ENCODE data around the gene RPS6KL1. TPM values are rescaled to one million over a fixed set of nuclear protein-coding genes. Genes with fewer than 3 reads are reported as not detected.

Gene RPS6KL1
- polyA plus RNA-seq, 1 donor from 2014 or later: 147 TPM

DNA sequence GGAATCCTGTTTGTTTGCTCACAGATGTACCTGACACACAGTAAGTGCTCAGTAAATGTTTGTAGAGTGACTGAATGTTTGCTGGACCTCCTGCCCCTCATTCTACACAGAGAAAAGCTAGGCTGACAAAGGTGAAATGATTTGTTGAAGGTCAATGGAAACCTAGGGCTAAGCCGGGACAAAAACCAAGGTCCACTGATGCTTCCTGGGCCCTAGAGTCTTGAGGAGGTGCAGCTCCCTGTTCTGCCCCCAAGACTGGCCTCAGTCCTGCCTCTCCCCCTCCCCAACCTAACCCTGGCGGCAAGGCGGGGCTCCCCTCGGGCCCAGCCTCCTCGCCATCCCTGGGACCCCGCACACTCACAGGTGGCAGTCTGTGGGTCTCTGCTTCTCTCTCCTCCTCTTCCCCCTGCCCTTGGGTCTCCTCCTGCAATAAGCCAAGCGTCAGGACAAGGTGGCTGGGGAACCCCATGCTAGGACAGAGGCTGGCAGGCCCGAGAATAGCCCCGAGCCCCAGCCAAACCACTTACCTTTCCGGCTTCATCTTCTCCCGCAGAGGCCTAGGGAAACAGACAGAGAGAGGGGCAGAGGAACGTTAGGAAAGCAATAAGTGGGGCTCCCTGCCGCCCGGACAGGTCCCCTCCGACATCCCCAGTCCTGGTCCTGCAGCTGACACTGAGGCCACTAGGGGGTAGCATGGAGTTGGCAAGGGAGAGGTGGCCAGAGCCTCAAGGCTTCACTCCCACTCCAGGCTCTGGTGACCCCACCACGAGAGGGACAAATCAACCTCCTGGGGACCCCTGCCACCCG lies 23.0 kb upstream of the RPS6KL1 start:
- H4K20me1 ChIP-seq (ENCODE audit: insufficient read depth): no peaks in the 10 kb centered on the region
- peak; percentile 70 for TF ChIP-seq RAD21 (conservative IDR thresholded peaks at IDR 0.05)
- TF ChIP-seq SMC3 (conservative IDR thresholded peaks at IDR 0.05; ENCODE audit: poor library complexity): peak; percentile 78
- TF ChIP-seq CTCF (IDR thresholded peaks at IDR 0.05; ENCODE audit: poor library complexity, severe bottlenecking): peak; percentile 78
- no peak for TF ChIP-seq TAF1 (IDR thresholded peaks at IDR 0.05; ENCODE audit: low read depth)
- no peak overlapping the region for H3K4me3 ChIP-seq (ENCODE audit: low read length)
- H3K4me2 ChIP-seq (ENCODE audit: low read length): no peak overlapping the region
- H2AFZ ChIP-seq (ENCODE audit: low read depth, low read length): no peak overlapping the region
- no peaks in the 10 kb centered on the region for H3K36me3 ChIP-seq (ENCODE audit: insufficient read depth, low read length)
- no peaks in the 10 kb centered on the region for H3K9me2 ChIP-seq (ENCODE audit: insufficient read depth, low read length)
- H3K27ac ChIP-seq (ENCODE audit: low read length): no peak overlapping the region
- H3K79me2 ChIP-seq (replicated peaks; ENCODE audit: insufficient read depth, low read length): no peaks in the 10 kb centered on the region
- H3K9ac ChIP-seq (ENCODE audit: low read length): no peak overlapping the region
- H3K27me3 ChIP-seq (ENCODE audit: insufficient read depth, low read depth, low read length): no peaks in the 10 kb centered on the region
- H3K9me3 ChIP-seq (ENCODE audit: low read length): no peaks in the 10 kb centered on the region
- H3F3A ChIP-seq (ENCODE audit: insufficient read depth, low read length, poor library complexity, severe bottlenecking): no peaks in the 10 kb centered on the region

DNA sequence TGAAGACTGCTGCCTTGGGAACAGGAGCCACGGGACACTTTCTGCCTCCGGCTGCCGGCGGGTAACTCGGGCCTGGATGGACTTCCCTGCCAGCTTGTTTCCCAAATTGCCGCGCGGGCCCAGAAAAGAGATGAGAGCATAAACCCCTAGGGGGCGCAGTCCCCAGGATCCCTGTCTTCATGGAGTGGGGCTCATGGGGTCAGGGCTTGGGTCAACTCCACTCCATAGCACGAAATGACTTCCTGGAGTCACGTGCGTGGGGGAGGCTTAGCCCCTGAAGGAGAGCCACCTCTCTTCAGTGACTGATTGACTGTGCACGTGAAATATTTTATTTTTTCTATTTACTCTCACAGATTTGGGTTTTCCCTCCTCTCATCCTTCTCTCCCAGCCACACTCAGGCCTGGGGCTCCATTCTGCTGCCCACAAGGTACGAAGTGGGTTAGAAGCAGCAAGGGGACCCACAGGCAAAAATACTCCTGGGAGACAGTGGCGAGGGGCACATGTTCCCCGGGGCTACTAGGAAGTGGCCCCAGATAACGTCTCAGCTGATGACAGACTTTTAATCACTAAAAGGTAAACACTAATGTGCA lies 22.3 kb upstream of the RPS6KL1 start:
- Histone ChIP-seq H3K27ac (ENCODE audit: low read length) (no peak overlapping the region), H2AFZ (ENCODE audit: low read depth, low read length) (no peak overlapping the region), H3K79me2 (replicated peaks; ENCODE audit: insufficient read depth, low read length) (no peaks in the 10 kb centered on the region), H3K4me3 (ENCODE audit: low read length) (no peak overlapping the region), H4K20me1 (ENCODE audit: insufficient read depth) (no peaks in the 10 kb centered on the region), H3K9ac (ENCODE audit: low read length) (no peak overlapping the region), H3K36me3 (ENCODE audit: insufficient read depth, low read length) (no peaks in the 10 kb centered on the region), H3K27me3 (ENCODE audit: insufficient read depth, low read depth, low read length) (no peaks in the 10 kb centered on the region), H3F3A (ENCODE audit: insufficient read depth, low read length, poor library complexity, severe bottlenecking) (no peaks in the 10 kb centered on the region), H3K4me2 (ENCODE audit: low read length) (no peak overlapping the region), H3K9me3 (ENCODE audit: low read length) (no peaks in the 10 kb centered on the region), H3K9me2 (ENCODE audit: insufficient read depth, low read length) (no peaks in the 10 kb centered on the region)
- no peak for TF ChIP-seq SMC3 (conservative IDR thresholded peaks at IDR 0.05; ENCODE audit: poor library complexity)
- no peak for TF ChIP-seq RAD21 (conservative IDR thresholded peaks at IDR 0.05)
- no peak for TF ChIP-seq CTCF (IDR thresholded peaks at IDR 0.05; ENCODE audit: poor library complexity, severe bottlenecking)
- no peak for TF ChIP-seq REST (IDR thresholded peaks at IDR 0.05; ENCODE audit: borderline replicate concordance)
- no peak for TF ChIP-seq POLR2AphosphoS5 (IDR thresholded peaks at IDR 0.05)
- TF ChIP-seq MXI1 (conservative IDR thresholded peaks at IDR 0.05; ENCODE audit: poor library complexity, severe bottlenecking): no peak
- TF ChIP-seq EP300 (conservative IDR thresholded peaks at IDR 0.05; ENCODE audit: poor library complexity, severe bottlenecking): no peak
- TF ChIP-seq TAF1 (IDR thresholded peaks at IDR 0.05; ENCODE audit: low read depth): no peak
- TF ChIP-seq EZH2 (IDR thresholded peaks at IDR 0.05; ENCODE audit: borderline replicate concordance, insufficient read depth, low read length, poor library complexity, severe bottlenecking): no peak
